ENCODE data around the gene RCOR1.

RCOR1 gene

DNA sequence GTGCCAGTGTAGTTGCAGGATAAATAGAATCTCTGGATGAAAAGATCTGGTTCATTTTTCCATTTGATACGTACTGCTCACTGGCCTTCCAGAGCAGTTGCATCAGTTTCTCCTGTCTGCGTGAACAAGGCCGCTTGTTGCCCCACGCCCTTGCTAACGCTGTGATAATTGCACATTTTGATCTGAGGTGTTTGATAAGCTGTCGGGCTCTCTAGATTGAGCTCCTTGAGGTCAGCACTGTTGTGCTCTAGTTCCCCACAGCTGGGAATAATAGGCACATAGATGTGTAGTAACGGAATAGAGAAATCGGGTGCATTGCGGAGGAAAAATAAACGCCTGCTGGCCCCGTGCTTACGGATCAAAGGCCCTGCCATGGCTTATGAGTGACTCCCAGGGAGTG lies 142.0 kb downstream of the RCOR1 start:
- H3K27me3 ChIP-seq (ENCODE audit: insufficient read depth, low read depth): no peaks in the 10 kb centered on the region
- no peaks in the 10 kb centered on the region for H3K4me1 ChIP-seq (ENCODE audit: low read depth, poor library complexity, severe bottlenecking)
- TF ChIP-seq CTCF (conservative IDR thresholded peaks at IDR 0.05; ENCODE audit: low read depth, low read length): no peak
- no peaks in the 10 kb centered on the region for H3K36me3 ChIP-seq (ENCODE audit: insufficient read depth)
- H3K4me3 ChIP-seq (IDR thresholded peaks at IDR 0.05; ENCODE audit: insufficient read depth, low read depth, low read length): no peak overlapping the region
- H4K20me1 ChIP-seq (ENCODE audit: insufficient read depth): no peaks in the 10 kb centered on the region
- H3K79me2 ChIP-seq (ENCODE audit: insufficient read depth, low read depth): no peaks in the 10 kb centered on the region
- H3K4me2 ChIP-seq: no peak overlapping the region
- no peak overlapping the region for H3K27ac ChIP-seq
- H3K9ac ChIP-seq: no peak overlapping the region
- H2AFZ ChIP-seq (ENCODE audit: low read depth): no peak overlapping the region

GRCh38 chr14:102736956-102737355 lies 144.5 kb downstream of the RCOR1 start:
- Histone ChIP-seq H3K36me3 (ENCODE audit: insufficient read depth) (no peaks in the 10 kb centered on the region), H3K4me3 (IDR thresholded peaks at IDR 0.05; ENCODE audit: insufficient read depth, low read depth, low read length) (no peak overlapping the region), H4K20me1 (ENCODE audit: insufficient read depth) (no peaks in the 10 kb centered on the region), H3K27ac (no peak overlapping the region), H3K79me2 (ENCODE audit: insufficient read depth, low read depth) (no peaks in the 10 kb centered on the region), H2AFZ (ENCODE audit: low read depth) (no peak overlapping the region), H3K4me2 (no peak overlapping the region), H3K4me1 (ENCODE audit: low read depth, poor library complexity, severe bottlenecking) (no peaks in the 10 kb centered on the region), H3K27me3 (ENCODE audit: insufficient read depth, low read depth) (no peaks in the 10 kb centered on the region), H3K9ac (no peak overlapping the region)
- no peak for TF ChIP-seq CTCF (conservative IDR thresholded peaks at IDR 0.05; ENCODE audit: low read depth, low read length)

DNA sequence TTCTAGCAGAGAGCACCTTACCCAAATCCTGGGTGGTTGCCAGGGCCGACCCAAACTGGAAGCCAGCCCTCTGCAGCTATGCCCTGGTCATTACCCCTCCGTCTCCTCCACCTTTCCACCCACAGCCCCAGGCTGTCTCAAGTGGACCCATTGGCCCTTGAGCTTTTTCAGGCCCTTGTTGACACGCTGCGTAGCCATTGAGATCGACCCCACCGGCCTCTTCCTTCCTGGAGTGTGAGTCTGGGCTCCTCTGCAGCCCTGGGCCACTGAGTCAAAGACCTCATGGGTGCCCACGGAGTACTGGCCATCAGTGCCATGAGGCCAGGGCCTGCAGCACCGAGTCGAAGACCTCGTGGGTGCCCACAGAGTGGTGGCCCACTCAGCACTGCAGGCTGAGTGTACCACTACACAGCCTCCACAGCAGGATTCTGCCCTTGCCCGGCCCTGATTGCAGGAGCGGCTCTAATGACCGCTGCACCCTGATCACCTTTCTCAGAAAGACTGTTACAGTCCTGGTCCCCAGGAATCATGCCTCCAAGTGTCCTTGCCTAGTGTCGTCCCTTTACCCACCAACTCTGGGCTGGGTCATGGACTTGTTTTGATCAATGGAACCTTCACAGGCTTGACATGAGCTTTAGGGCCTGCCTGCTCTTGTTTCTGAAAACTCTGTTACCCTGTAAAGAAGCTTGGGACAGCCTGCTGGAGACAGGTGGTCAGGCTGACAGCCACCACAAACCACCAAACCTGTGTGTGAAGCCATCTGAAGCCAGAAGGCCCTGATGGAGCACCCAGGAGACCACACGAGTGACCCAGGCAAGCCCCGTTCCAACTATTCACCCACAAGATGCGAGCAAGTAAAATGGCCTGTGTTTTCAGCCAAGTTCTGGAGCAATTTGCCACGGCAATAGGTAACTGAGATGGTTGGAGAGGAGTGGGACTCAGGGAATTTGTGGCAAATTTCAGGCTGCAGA lies 145.2 kb downstream of the RCOR1 start:
- H3K9ac ChIP-seq: no peak overlapping the region
- H3K27ac ChIP-seq: no peak overlapping the region
- H4K20me1 ChIP-seq (ENCODE audit: insufficient read depth): no peaks in the 10 kb centered on the region
- H2AFZ ChIP-seq (ENCODE audit: low read depth): no peak overlapping the region
- TF ChIP-seq CTCF (conservative IDR thresholded peaks at IDR 0.05; ENCODE audit: low read depth, low read length): no peak
- no peaks in the 10 kb centered on the region for H3K27me3 ChIP-seq (ENCODE audit: insufficient read depth, low read depth)
- no peaks in the 10 kb centered on the region for H3K36me3 ChIP-seq (ENCODE audit: insufficient read depth)
- H3K4me2 ChIP-seq: no peak overlapping the region
- no peaks in the 10 kb centered on the region for H3K4me1 ChIP-seq (ENCODE audit: low read depth, poor library complexity, severe bottlenecking)
- H3K4me3 ChIP-seq (IDR thresholded peaks at IDR 0.05; ENCODE audit: insufficient read depth, low read depth, low read length): no peak overlapping the region
- no peaks in the 10 kb centered on the region for H3K79me2 ChIP-seq (ENCODE audit: insufficient read depth, low read depth)

- Histone ChIP-seq H3K4me2 (no peak overlapping the region), H4K20me1 (ENCODE audit: insufficient read depth) (no peaks in the 10 kb centered on the region), H2AFZ (ENCODE audit: low read depth) (no peak overlapping the region), H3K36me3 (ENCODE audit: insufficient read depth) (no peaks in the 10 kb centered on the region), H3K27ac (no peak overlapping the region), H3K79me2 (ENCODE audit: insufficient read depth, low read depth) (no peaks in the 10 kb centered on the region), H3K4me3 (IDR thresholded peaks at IDR 0.05; ENCODE audit: insufficient read depth, low read depth, low read length) (no peak overlapping the region), H3K9ac (no peak overlapping the region), H3K4me1 (ENCODE audit: low read depth, poor library complexity, severe bottlenecking) (no peaks in the 10 kb centered on the region), H3K27me3 (ENCODE audit: insufficient read depth, low read depth) (no peaks in the 10 kb centered on the region)
- no peak for TF ChIP-seq CTCF (conservative IDR thresholded peaks at IDR 0.05; ENCODE audit: low read depth, low read length)
Observed at GRCh38 chr14:102738373-102739189, 146.1 kb downstream of the RCOR1 start.

Data from KMS-11 (cell line).